Testis (tissue), 3 donors: ENCODE data around the gene TSSK3. TPM values are rescaled to one million over a fixed set of nuclear protein-coding genes. Genes with fewer than 3 reads are reported as not detected.

ENCODE experiments used
- DNase-seq: peaks from one replicate; pipeline ENCODE4 v3.0.0-alpha.2; 2019
- H3K27ac ChIP-seq, 2 donors: fragments of 200-600 bp; sonication (generic); one replicate each; pipeline ENCODE4 v1.5.1; 2019
- H3K27me3 ChIP-seq: fragments of 200-600 bp; sonication (generic); one replicate; pipeline ENCODE4 v1.5.1; 2019
- H3K36me3 ChIP-seq: fragments of 200-600 bp; sonication (generic); one replicate; pipeline ENCODE4 v1.5.1; 2017; ENCODE audit warnings: low read depth; ENCODE audit errors: missing control alignments
- H3K4me1 ChIP-seq: fragments of 200-600 bp; sonication (generic); one replicate; pipeline ENCODE4 v1.5.1; 2019
- H3K4me3 ChIP-seq, 2 donors: fragments of 200-600 bp; sonication (generic); one replicate each; pipeline ENCODE4 v1.5.1; 2017 to 2019
- H3K9me3 ChIP-seq: fragments of 200-600 bp; sonication (generic); one replicate; pipeline ENCODE4 v1.5.1; 2017
- POLR2A ChIP-seq: fragments of 450-650 bp; IDR thresholded peaks from one replicate; pipeline ENCODE4 v1.6.1; 2017; ENCODE audit warnings: antibody characterized with exemption, mild to moderate bottlenecking, moderate library complexity
- WGBS, 2 donors: methylation state at CpG; one replicate each; pipeline ENCODE4 v1.1.5; 2018; 5-methylcytosine and 5-hydroxymethylcytosine counted together
- intact Hi-C: fragments of 100-400 bp; cut with DNase I; formaldehyde crosslinking; loops from one replicate; pipeline ENCODE4 v1.15.1; 2023; ENCODE audit warnings: low total_unique reads
- polyA plus RNA-seq: library from polyadenylated mRNA; stranded (reverse); fragments of 350-450 nt; fragmentation: Illumina TruSeq; extraction: RNeasy Lipid Tissue Mini Kit (QIAGEN cat#74804); gene quantifications from one replicate; pipeline ENCODE4 v1.2.3, GENCODE V29; 2014; ENCODE audit warnings: low read depth, low replicate concordance; ENCODE audit not compliant: insufficient read depth
- total RNA-seq, 2 donors: library from RNA; depleted of rRNA; stranded (reverse); fragments of >200 nt; gene quantifications; one replicate each; pipeline ENCODE4 v1.2.3, GENCODE V29; 2016
- TF ChIP-seq, protein P1 (sequence below), 3 experiments: fragments of 450-650 bp in 2 of 3; fragments of 200-600 bp in 1 of 3; sonication (generic) in 1 of 3; IDR thresholded peaks; one replicate each; pipeline ENCODE4 v1.5.1; 2016 to 2019; ENCODE audit warnings: antibody characterized with exemption in 3 of 3, mild to moderate bottlenecking in 2 of 3, moderate library complexity in 1 of 3

The TSSK3 gene
- total and polyA plus RNA-seq, 3 donors from 2014 or later: 25.7 to 72.9 (median 55.6) TPM

DNA sequence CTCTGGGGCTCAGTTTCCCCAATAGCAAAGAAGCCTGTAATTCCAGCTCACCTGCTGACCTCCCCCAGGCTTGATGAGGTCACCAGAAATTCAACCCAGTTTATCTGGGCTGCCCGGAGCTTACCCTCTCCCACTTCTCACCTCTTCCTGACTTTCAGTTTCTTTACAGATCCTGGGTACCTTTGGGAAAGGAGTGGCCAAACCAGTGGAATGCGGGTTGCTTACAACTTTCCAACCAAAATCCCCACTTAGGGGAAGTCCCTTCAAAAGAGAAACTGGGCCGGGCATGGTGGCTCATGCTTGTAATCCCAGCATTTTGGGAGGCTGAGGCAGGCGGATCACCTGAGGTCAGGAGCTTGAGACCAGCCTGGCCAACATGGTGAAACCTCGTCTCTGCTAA is 20.4 kb upstream of the TSSK3 start:
- H3K27ac ChIP-seq: peak overlapping the region; percentile 2 to 59
- TF ChIP-seq POLR2A: no peak
- TF ChIP-seq, protein P1, sequence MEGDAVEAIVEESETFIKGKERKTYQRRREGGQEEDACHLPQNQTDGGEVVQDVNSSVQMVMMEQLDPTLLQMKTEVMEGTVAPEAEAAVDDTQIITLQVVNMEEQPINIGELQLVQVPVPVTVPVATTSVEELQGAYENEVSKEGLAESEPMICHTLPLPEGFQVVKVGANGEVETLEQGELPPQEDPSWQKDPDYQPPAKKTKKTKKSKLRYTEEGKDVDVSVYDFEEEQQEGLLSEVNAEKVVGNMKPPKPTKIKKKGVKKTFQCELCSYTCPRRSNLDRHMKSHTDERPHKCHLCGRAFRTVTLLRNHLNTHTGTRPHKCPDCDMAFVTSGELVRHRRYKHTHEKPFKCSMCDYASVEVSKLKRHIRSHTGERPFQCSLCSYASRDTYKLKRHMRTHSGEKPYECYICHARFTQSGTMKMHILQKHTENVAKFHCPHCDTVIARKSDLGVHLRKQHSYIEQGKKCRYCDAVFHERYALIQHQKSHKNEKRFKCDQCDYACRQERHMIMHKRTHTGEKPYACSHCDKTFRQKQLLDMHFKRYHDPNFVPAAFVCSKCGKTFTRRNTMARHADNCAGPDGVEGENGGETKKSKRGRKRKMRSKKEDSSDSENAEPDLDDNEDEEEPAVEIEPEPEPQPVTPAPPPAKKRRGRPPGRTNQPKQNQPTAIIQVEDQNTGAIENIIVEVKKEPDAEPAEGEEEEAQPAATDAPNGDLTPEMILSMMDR (IDR thresholded peaks at IDR 0.05): no peak
- intact Hi-C loops: no loop called here
- no peaks in the 10 kb centered on the region for H3K9me3 ChIP-seq
- no peaks in the 10 kb centered on the region for H3K27me3 ChIP-seq
- DNase-seq: no peak
- no peaks in the 10 kb centered on the region for H3K36me3 ChIP-seq
- no peak overlapping the region for H3K4me3 ChIP-seq
- WGBS, 2 donors: 80 to 81% methylated on average over 5 of the region's 5 CpGs
- H3K4me1 ChIP-seq: peaks cover 49% of the 10 kb centered on the region

DNA sequence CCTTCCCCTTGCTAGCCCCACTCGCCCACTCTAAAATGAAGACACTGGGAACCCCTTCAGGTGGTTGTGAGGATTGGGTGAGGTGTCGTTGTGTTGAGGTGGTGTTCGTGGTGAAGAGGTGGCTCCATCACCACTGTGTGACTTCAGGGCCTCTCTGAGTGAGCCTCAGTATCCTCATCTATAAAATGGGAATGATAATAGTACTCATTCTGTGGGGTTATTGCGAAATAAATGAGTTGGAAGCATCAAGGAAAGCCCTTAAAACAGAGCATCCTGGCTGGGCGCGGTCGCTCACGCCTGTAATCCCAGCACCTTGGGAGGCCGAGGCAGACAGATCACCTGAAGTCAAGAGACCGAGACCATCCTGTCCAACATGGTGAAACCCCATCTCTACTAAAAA is 19.6 kb upstream of the TSSK3 start:
- WGBS, 2 donors: 95% methylated on average over 10 of the region's 10 CpGs
- no peak for DNase-seq
- peak overlapping the region in 1 of 2 donors; percentile 59 for H3K27ac ChIP-seq
- peaks cover 41% of the 10 kb centered on the region for H3K4me1 ChIP-seq
- H3K36me3 ChIP-seq: no peaks in the 10 kb centered on the region
- TF ChIP-seq, protein P1 (IDR thresholded peaks at IDR 0.05): no peak
- TF ChIP-seq POLR2A: no peak
- intact Hi-C loops: no loop called here
- H3K4me3 ChIP-seq: no peak overlapping the region
- no peaks in the 10 kb centered on the region for H3K9me3 ChIP-seq
- no peaks in the 10 kb centered on the region for H3K27me3 ChIP-seq

DNA sequence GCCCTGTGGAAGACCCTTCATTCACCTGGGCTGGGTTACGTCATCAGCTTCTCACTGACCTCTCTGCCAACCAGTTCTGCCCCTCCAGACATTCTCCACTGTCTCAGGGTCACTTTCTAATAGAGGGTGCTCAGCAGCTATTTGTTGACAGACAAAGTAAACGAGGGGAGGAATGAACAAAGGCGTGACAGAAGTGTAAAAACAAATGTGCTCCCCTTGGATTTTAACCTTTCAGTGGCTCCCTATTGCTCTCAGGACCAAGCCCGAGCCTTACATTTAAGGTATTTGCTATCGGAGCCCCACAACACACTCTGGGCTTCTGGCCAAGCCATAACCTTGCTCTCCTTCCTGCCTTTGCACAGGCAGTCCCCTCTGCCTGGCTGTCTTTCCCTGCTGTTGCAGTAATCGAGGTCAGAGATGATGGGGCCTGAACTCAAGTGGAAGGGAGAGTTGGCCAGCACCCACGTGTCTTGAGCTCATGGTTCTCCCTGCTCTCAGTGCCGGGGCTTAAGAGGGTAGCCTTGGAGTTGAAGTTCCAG is 17.0 kb upstream of the TSSK3 start:
- WGBS, 2 donors: 23 to 31% methylated on average over 8 of the region's 8 CpGs

DNA sequence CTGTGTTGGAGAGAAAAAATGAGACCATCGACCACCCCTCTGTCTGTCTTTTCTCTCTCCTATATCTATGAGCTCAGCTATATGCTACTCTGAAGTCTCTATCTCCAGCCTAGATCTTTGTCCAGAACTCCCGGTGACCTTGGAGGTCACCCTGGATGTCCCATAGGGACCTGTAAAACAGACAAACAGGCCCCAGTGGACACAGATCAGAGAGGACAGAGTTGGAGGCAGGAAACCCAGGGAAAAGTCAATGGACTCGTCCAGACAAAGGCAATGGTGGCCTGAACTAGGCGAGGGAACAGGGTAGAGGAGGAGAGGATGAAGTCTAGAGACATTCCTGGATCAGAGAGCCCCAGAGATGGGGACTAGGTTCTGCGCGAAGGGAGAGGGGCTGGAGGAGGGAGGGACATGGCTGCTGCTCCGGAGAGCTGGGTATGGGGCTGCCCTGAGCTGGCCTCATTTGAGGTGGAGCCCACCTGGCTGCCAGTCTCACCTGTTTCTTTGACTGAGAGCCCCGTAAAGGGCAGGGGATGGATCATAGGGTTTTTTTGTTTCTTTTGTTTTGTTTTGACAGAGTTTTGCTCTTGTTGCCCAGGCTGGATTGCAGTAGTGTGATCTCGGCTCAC is 15.7 kb upstream of the TSSK3 start:
- WGBS, 2 donors: 83 to 92% methylated on average over 9 of the region's 9 CpGs
- Histone ChIP-seq H3K36me3 (no peaks in the 10 kb centered on the region), H3K27ac (peak overlapping the region; percentile 39 to 55), H3K9me3 (no peaks in the 10 kb centered on the region), H3K27me3 (no peaks in the 10 kb centered on the region), H3K4me3 (no peak overlapping the region), H3K4me1 (peaks cover 50% of the 10 kb centered on the region)
- intact Hi-C loops: no loop called here
- DNase-seq: no peak
- TF ChIP-seq, protein P1 (IDR thresholded peaks at IDR 0.05): no peak
- TF ChIP-seq POLR2A: no peak

More for the DNA sequence above, 17.0 kb upstream of the TSSK3 start:
- intact Hi-C loops: no loop called here
- Histone ChIP-seq H3K36me3 (no peaks in the 10 kb centered on the region), H3K4me3 (no peak overlapping the region), H3K27ac (peak overlapping the region; percentile 55 to 61), H3K4me1 (peaks cover 44% of the 10 kb centered on the region), H3K9me3 (no peaks in the 10 kb centered on the region), H3K27me3 (no peaks in the 10 kb centered on the region)
- peak; percentile 88 for DNase-seq
- no peak for TF ChIP-seq POLR2A
- TF ChIP-seq, protein P1 (IDR thresholded peaks at IDR 0.05): no peak

DNA sequence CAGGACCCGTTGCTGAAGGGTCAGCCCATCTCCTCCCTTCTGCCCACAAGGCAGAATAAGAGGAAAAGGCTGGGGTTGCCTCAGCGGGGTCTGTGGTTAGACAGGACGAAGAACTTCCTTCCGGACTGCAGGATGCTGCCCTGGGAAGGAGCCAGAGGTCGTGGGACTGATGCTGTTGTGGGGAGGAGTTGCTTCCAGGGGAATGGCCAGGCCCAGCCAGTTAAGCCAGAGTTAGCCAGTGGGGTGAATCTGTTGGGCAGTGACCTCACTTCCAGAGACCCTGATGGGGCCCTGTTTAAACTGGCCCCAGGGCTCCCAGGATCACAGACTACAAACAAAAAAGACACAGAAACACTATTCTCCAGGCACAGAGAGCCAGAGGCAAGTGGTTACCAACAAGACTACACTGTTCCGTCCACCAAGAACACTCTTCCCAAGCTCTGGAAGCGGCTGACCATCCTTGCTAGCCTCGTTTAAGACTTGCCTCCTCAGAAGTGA is 13.1 kb upstream of the TSSK3 start:
- H3K4me3 ChIP-seq: no peak overlapping the region
- WGBS, 2 donors: 47 to 54% methylated on average over 8 of the region's 8 CpGs
- H3K27ac ChIP-seq: peak overlapping the region in 1 of 2 donors; percentile 47
- DNase-seq: no peak
- H3K36me3 ChIP-seq: no peaks in the 10 kb centered on the region
- peaks cover 65% of the 10 kb centered on the region for H3K4me1 ChIP-seq
- no peaks in the 10 kb centered on the region for H3K27me3 ChIP-seq
- TF ChIP-seq, protein P1 (IDR thresholded peaks at IDR 0.05): no peak
- TF ChIP-seq POLR2A: no peak
- intact Hi-C loops: no loop called here
- H3K9me3 ChIP-seq: no peaks in the 10 kb centered on the region
